A549 (cell line): ENCODE results near the gene POU3F3. TPM values are rescaled to one million over a fixed set of nuclear protein-coding genes. Genes with fewer than 3 reads are reported as not detected.

ENCODE experiments used
- ATAC-seq, 2 experiments: fragments of 200-7000 bp in 1 of 2; fragments of >200 bp in 1 of 2; cut with Nextera tagmentation in 1 of 2; cut with Tn5 transposase in 1 of 2; 3 replicates each; pipeline versions ENCODE4 v1.8.0 to v1.9.1; 2018 to 2020; ENCODE audit warnings: mild to moderate bottlenecking in 1 of 2, moderate library complexity in 1 of 2
- CTCF ChIA-PET: fragments of 300-600 bp; sonication (Branson Sonifier 250); formaldehyde crosslinking; extraction: SDS; loops from one replicate; lab custom pipeline; 2021; ENCODE audit warnings: antibody characterized with exemption, inconsistent platforms; lab: Yijun Ruan, JAX
- POLR2A ChIA-PET: fragments of 350-600 bp; formaldehyde crosslinking; extraction: SDS; loops from one replicate; lab custom pipeline; 2021; ENCODE audit warnings: antibody characterized with exemption, inconsistent platforms; lab: Yijun Ruan, JAX
- DNase-seq, 2 experiments: peaks; one replicate each; pipeline versions ENCODE4 v3.0.0 to v3.0.0-alpha.2; 2011 to 2016; ENCODE audit warnings: low read depth in 1 of 2, low spot score in 1 of 2
- FAIRE-seq: peaks from 2 replicates; lab custom pipeline; 2011; peaks lifted over from hg19 to GRCh38; lab: Jason Lieb, UNC
- H3K27ac ChIP-seq, 2 experiments: fragments of >200 bp; sonication (Bioruptor Twin); formaldehyde crosslinking; 3 replicates each; pipeline ENCODE4 v1.5.1; 2016 to 2017
- H3K4me1 ChIP-seq: fragments of >200 bp; sonication (Bioruptor Twin); formaldehyde crosslinking; 3 replicates; pipeline ENCODE4 v1.6.1; 2016
- H3K4me2 ChIP-seq: fragments of >200 bp; sonication (Bioruptor Twin); formaldehyde crosslinking; 3 replicates; pipeline ENCODE4 v1.6.1; 2016
- H3K4me3 ChIP-seq: fragments of >200 bp; sonication (Bioruptor Twin); formaldehyde crosslinking; 3 replicates; pipeline ENCODE4 v1.5.1; 2016
- H3K9me3 ChIP-seq: fragments of >200 bp; sonication (Bioruptor Twin); formaldehyde crosslinking; 3 replicates; pipeline ENCODE4 v1.6.1; 2016
- CBX2 ChIP-seq: fragments of 200-600 bp; sonication (generic); IDR thresholded peaks from 2 replicates; pipeline ENCODE4 v1.6.1; 2016; ENCODE audit warnings: low read depth, mild to moderate bottlenecking, borderline replicate concordance
- CHD2 ChIP-seq: fragments of 150-350 bp; IDR thresholded peaks from 2 replicates; pipeline ENCODE4 v1.6.1; 2014; ENCODE audit warnings: low read length; ENCODE audit not compliant: partially characterized antibody
- CHD4 ChIP-seq: fragments of 200-600 bp; sonication (generic); IDR thresholded peaks from 2 replicates; pipeline ENCODE4 v1.6.1; 2016; ENCODE audit warnings: antibody characterized with exemption, mild to moderate bottlenecking, borderline replicate concordance
- CTCF ChIP-seq: fragments of >200 bp; sonication (Bioruptor Twin); formaldehyde crosslinking; IDR thresholded peaks from 3 replicates; pipeline ENCODE4 v1.5.1; 2016
- GATA3 ChIP-seq: IDR thresholded peaks from 2 replicates; pipeline ENCODE4 v1.6.1; 2012; ENCODE audit warnings: borderline replicate concordance
- HDAC2 ChIP-seq: fragments of 200-600 bp; sonication (generic); IDR thresholded peaks from 2 replicates; pipeline ENCODE4 v1.6.1; 2016
- HES2 ChIP-seq: fragments of >200 bp; sonication (Bioruptor Twin); formaldehyde crosslinking; IDR thresholded peaks from 2 replicates; pipeline ENCODE4 v1.6.1; 2016
- HOXB5 ChIP-seq: fragments of 250-450 bp; sonication (Bioruptor Pico); IDR thresholded peaks from 2 replicates; pipeline ENCODE4 v1.5.0; 2020; ENCODE audit warnings: mild to moderate bottlenecking, moderate library complexity
- JUN ChIP-seq, 2 experiments: fragments of >200 bp; sonication (Bioruptor Twin); formaldehyde crosslinking; IDR thresholded peaks; 2 replicates in 1 of 2; 3 replicates in 1 of 2; pipeline ENCODE4 v1.6.1; 2016 to 2017
- JUNB ChIP-seq: fragments of >200 bp; sonication (Bioruptor Twin); formaldehyde crosslinking; IDR thresholded peaks from 2 replicates; pipeline ENCODE4 v1.6.1; 2016
- KDM5A ChIP-seq: fragments of 200-600 bp; sonication (generic); IDR thresholded peaks from 2 replicates; pipeline ENCODE4 v1.6.1; 2016; ENCODE audit warnings: antibody characterized with exemption, mild to moderate bottlenecking
- MAX ChIP-seq: IDR thresholded peaks from 2 replicates; pipeline ENCODE4 v1.6.1; 2012
- NR3C1 ChIP-seq: fragments of >200 bp; sonication (Bioruptor Twin); formaldehyde crosslinking; IDR thresholded peaks from 3 replicates; pipeline ENCODE4 v1.6.1; 2017
- POLR2A ChIP-seq: IDR thresholded peaks from 2 replicates; pipeline ENCODE4 v1.6.1; 2012; ENCODE audit warnings: mild to moderate bottlenecking, low read length
- POLR2AphosphoS2 ChIP-seq: conservative IDR thresholded peaks from 2 replicates; pipeline ENCODE4 v1.6.1; 2012; ENCODE audit warnings: low read length, improper control_type of control experiment, inconsistent platforms
- RAD21 ChIP-seq, 2 experiments: fragments of >200 bp in 1 of 2; sonication (Bioruptor Twin) in 1 of 2; formaldehyde crosslinking in 1 of 2; IDR thresholded peaks in 1 of 2; conservative IDR thresholded peaks in 1 of 2; 2 replicates in 1 of 2; 3 replicates in 1 of 2; pipeline ENCODE4 v1.6.1; 2012 to 2018; ENCODE audit warnings: inconsistent platforms in 1 of 2
- REST ChIP-seq: fragments of 200-600 bp; sonication (generic); IDR thresholded peaks from 2 replicates; pipeline ENCODE4 v1.6.1; 2016; ENCODE audit warnings: antibody characterized with exemption, mild to moderate bottlenecking, moderate library complexity
- RNF2 ChIP-seq: fragments of 200-600 bp; sonication (generic); IDR thresholded peaks from 2 replicates; pipeline ENCODE4 v1.6.1; 2016; ENCODE audit warnings: low read depth, mild to moderate bottlenecking, antibody characterized with exemption, moderate library complexity, borderline replicate concordance
- SMC3 ChIP-seq: fragments of >200 bp; sonication (Bioruptor Twin); formaldehyde crosslinking; IDR thresholded peaks from 3 replicates; pipeline ENCODE4 v1.6.1; 2018; ENCODE audit warnings: inconsistent platforms
- SREBF2 ChIP-seq: fragments of 450-650 bp; IDR thresholded peaks from 2 replicates; pipeline ENCODE4 v1.6.1; 2014; ENCODE audit warnings: mild to moderate bottlenecking, moderate library complexity
- ZSCAN20 ChIP-seq: fragments of 250-450 bp; sonication (Bioruptor Pico); IDR thresholded peaks from 2 replicates; pipeline ENCODE4 v1.8.0; 2022; ENCODE audit warnings: mild to moderate bottlenecking, moderate library complexity
- WGBS: methylation state at CpG from one replicate; pipeline ENCODE4 v1.1.6; 2017; ENCODE audit errors: missing lambda C conversion rate; 5-methylcytosine and 5-hydroxymethylcytosine counted together
- polyA plus RNA-seq, 4 experiments: library from polyadenylated mRNA; depleted of rRNA in 3 of 4; stranded (reverse); fragments of >200 nt; fragmentation: RNase III in 1 of 4; extraction: RNeasy Plus Mini Kit Qiagen cat#74134 plus additional on column Dnase treatment in 1 of 4; gene quantifications; 2 replicates in 3 of 4; 3 replicates in 1 of 4; pipeline ENCODE4 v1.2.3, GENCODE V29; 2011 to 2017

POU3F3 gene
- polyA plus RNA-seq, 2 of the 4 experiments (the other 2 are of a cell fraction): 0.03 TPM; not detected in 1

- TF ChIP-seq HES2 (no peak), POLR2A (no peak), JUNB (no peak), SMC3 (no peak), CBX2 (no peak), JUN (IDR thresholded peaks at IDR 0.05) (no peak), CHD2 (no peak), KDM5A (no peak)
Observed at GRCh38 chr2:104889960-104890684, 36.2 kb downstream of the POU3F3 start (continued).

- no peak overlapping the region for H3K27ac ChIP-seq
- TF ChIP-seq GATA3 (no peak), RAD21 (conservative IDR thresholded peaks at IDR 0.05 in 1 of 2, IDR thresholded peaks at IDR 0.05 in 1 of 2) (no peak), RNF2 (no peak), HOXB5 (CRISPR knock-in tag) (no peak), CBX2 (no peak), MAX (no peak), SREBF2 (no peak), ZSCAN20 (CRISPR knock-in tag) (no peak), HDAC2 (no peak), POLR2AphosphoS2 (no peak), CTCF (no peak), NR3C1 (no peak)
- POLR2A ChIA-PET: no interaction called here
- no peaks in the 10 kb centered on the region for H3K4me1 ChIP-seq
- H3K9me3 ChIP-seq: no peaks in the 10 kb centered on the region
- 33% methylated on average over 10 of the region's 10 CpGs for WGBS
- FAIRE-seq: no peak
- no peak for ATAC-seq
- no peak overlapping the region for H3K4me2 ChIP-seq
- no peak overlapping the region for H3K4me3 ChIP-seq
- DNase-seq: no peak
- CTCF ChIA-PET: no interaction called here
Observed at GRCh38 chr2:104890685-104891069, 36.8 kb downstream of the POU3F3 start.

GRCh38 chr2:104891145-104891544 lies 37.2 kb downstream of the POU3F3 start:
- Histone ChIP-seq H3K27ac (no peak overlapping the region), H3K4me3 (no peak overlapping the region), H3K4me2 (no peak overlapping the region), H3K9me3 (no peaks in the 10 kb centered on the region; the same call in 2 of the 3 replicates), H3K4me1 (no peaks in the 10 kb centered on the region)
- no peak for FAIRE-seq
- no peak for TF ChIP-seq KDM5A
- no peak for TF ChIP-seq REST
- no peak for TF ChIP-seq CHD4
- no peak for TF ChIP-seq HDAC2
- WGBS: 11% methylated on average over 2 of the region's 2 CpGs
- ATAC-seq: no peak
- DNase-seq: no peak
- CTCF ChIA-PET: no interaction called here
- POLR2A ChIA-PET: no interaction called here
